ENCODE data around the gene RMND5A.

Gene RMND5A

GRCh38 chr2:86793752-86794151 is 73.7 kb downstream of the RMND5A start:
- DNase-seq = no peak

GRCh38 chr2:86794861-86795260 is 74.8 kb downstream of the RMND5A start:
- no peak for DNase-seq

GRCh38 chr2:86800856-86801567 is 80.9 kb downstream of the RMND5A start:
- DNase-seq = no peak

- DNase-seq = no peak
Observed at GRCh38 chr2:86806059-86806857, 86.2 kb downstream of the RMND5A start.

DNA sequence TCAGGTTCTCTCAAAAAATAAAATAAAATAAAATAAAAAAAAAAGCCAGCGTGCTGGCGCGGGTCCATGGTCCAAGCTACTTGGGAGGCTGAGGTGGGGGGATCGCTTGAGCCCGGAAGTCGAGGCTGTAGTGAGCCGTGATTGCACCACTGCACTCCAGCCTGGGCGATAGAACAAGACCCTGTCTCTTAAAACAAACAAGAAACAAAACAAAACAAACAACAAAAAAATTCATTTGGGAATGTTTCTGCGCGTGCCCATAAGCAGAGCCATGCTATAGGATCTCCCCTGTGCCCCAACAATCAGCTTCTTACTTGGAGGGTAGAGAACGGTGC is 87.0 kb downstream of the RMND5A start:
- DNase-seq = no peak

DNA sequence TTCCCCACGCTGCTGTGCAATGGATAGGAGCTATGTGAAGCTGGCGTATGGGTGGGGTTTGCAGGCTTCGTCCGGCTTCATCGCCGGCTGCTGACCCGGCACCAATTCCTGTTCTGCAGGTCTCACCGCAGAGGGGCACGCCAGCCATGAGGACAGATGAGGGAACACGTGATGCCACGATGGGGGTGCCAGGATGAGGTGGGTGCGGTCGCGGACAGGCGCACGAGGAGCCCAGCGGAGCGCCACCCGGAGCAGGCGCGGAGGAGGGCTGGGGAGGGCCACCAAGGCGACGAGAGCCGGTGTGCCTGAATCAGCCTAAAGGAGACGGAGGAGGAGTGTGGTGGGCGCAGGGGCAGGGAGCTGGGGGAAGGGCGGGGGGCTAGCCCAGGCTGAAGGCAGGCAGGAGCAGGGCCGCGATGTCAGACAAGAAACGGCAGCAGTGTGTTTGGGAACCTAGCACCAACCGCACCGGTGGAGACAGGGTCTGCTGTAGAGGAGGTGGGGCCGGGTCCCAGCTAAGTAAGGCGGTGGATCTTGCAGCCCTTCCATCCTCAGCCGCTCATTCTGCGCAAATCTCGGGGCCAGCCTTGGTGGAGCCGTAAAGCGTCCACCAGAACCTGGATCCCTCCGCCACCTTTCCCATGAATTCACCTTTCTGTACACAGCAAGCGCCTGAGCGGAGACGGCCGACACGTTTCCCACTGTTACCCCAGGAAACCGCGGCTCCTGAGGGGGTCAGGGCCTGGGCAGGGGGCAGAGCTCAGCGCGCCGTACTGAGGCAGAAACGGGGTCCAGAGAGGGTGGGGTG is 87.6 kb downstream of the RMND5A start:
- DNase-seq = peak; percentile 56

- DNase-seq = peak; percentile 91
Observed at GRCh38 chr2:86808315-86809161, 88.4 kb downstream of the RMND5A start.

- no peak for DNase-seq
Observed at GRCh38 chr2:86809481-86810121, 89.5 kb downstream of the RMND5A start.

DNA sequence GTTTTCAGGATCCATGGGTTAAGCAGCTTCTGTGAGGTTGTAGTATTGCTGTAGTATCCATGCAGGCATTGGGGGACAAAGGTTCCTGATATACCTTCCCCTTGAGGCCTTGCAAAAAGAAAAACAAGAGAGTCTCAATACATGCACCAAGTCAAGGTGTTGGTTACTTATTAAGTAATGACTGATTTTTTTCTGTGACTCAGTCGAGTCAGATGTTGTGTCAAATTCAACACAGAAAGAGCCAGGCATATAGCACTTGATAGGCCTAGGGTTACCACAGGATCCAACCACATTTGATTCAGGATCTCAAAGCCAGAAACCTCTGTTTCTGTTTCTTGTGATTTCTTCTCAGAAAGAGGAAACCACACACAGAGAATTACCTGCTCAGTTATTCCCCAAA is 95.5 kb downstream of the RMND5A start:
- DNase-seq = no peak

- DNase-seq = no peak
Observed at GRCh38 chr2:86818114-86818801, 98.2 kb downstream of the RMND5A start.

GRCh38 chr2:86818957-86819356 is 98.9 kb downstream of the RMND5A start:
- no peak for DNase-seq

GRCh38 chr2:86821306-86821705 is 101.2 kb downstream of the RMND5A start:
- no peak for DNase-seq

GRCh38 chr2:86821842-86822241 is 101.8 kb downstream of the RMND5A start:
- no peak for DNase-seq

GRCh38 chr2:86822668-86823345 is 102.7 kb downstream of the RMND5A start:
- DNase-seq = no peak

DNA sequence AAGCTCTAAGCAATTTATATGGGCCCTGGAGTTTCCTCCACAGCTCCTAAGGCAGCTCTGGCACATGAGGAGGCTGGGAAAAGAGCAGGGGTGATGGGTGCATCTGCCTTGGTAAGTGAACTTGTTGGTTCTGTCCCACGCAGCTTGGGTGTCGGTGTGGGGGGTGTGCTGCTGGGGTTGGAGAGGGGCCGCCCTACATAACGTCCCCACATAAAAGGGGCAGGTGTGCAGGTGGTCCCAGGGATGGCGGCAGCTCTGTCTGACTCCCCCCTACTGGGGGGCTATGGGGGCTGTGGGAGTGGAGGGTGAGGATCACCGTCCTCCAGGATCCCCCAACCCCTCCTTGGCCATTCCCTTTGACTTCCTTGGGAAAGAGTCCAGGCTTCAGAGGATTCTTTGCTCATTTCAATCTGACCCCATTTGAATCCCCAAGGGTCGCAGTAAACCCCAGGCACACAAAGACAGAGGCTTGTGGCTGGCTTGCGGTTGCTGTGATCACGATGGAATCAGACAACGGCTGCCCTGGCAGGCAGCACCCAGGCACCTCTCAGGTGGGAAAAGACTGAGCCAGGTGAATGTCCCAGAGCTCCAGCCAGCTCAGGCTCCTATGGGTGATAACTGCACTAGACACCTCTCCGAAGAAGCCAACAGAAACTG is 105.1 kb downstream of the RMND5A start:
- DNase-seq = no peak

- DNase-seq = no peak
Observed at GRCh38 chr2:86825693-86826381, 105.7 kb downstream of the RMND5A start.

- DNase-seq = no peak
Observed at GRCh38 chr2:86826951-86827350, 106.9 kb downstream of the RMND5A start.

Measured in right hindlimb (tissue), 1 donor.